GM19240 (cell line): ENCODE measurements around the gene ALPL.

Experiments used
- DNase-seq: peaks from one replicate; pipeline ENCODE4 v3.0.0; 2011; ENCODE audit warnings: low spot score; ENCODE audit not compliant: insufficient read length

ALPL gene

GRCh38 chr1:21530368-21531016, 21.3 kb downstream of the ALPL start:
- DNase-seq = no peak

- DNase-seq = no peak
Observed at GRCh38 chr1:21531241-21531640, 22.0 kb downstream of the ALPL start.

GRCh38 chr1:21532496-21532895, 23.3 kb downstream of the ALPL start:
- no peak for DNase-seq

GRCh38 chr1:21532992-21533534, 23.8 kb downstream of the ALPL start:
- DNase-seq = no peak

GRCh38 chr1:21534146-21534545, 24.9 kb downstream of the ALPL start:
- no peak for DNase-seq

- peak; percentile 35 for DNase-seq
Observed at GRCh38 chr1:21534674-21535378, 25.6 kb downstream of the ALPL start.

- no peak for DNase-seq
Observed at GRCh38 chr1:21536218-21536617, 27.0 kb downstream of the ALPL start.

GRCh38 chr1:21537511-21537931, 28.3 kb downstream of the ALPL start:
- no peak for DNase-seq

- no peak for DNase-seq
Observed at GRCh38 chr1:21537932-21538630, 28.9 kb downstream of the ALPL start.

GRCh38 chr1:21539933-21540332, 30.7 kb downstream of the ALPL start:
- no peak for DNase-seq

GRCh38 chr1:21541329-21541728, 32.1 kb downstream of the ALPL start:
- no peak for DNase-seq

GRCh38 chr1:21541835-21542234, 32.6 kb downstream of the ALPL start:
- no peak for DNase-seq

- no peak for DNase-seq
Observed at GRCh38 chr1:21543598-21543997, 34.4 kb downstream of the ALPL start.

- no peak for DNase-seq
Observed at GRCh38 chr1:21544095-21544494, 34.9 kb downstream of the ALPL start.

GRCh38 chr1:21546122-21546825, 37.1 kb downstream of the ALPL start:
- DNase-seq = no peak

GRCh38 chr1:21547876-21548275, 38.7 kb downstream of the ALPL start:
- no peak for DNase-seq

GRCh38 chr1:21550097-21550496, 40.9 kb downstream of the ALPL start:
- DNase-seq = no peak

GRCh38 chr1:21550866-21551475, 41.7 kb downstream of the ALPL start:
- no peak for DNase-seq

- no peak for DNase-seq
Observed at GRCh38 chr1:21552715-21553114, 43.5 kb downstream of the ALPL start.

GRCh38 chr1:21553116-21553926, 44.1 kb downstream of the ALPL start:
- DNase-seq = no peak
